ENCODE measurements around the gene DES. TPM values are rescaled to one million over a fixed set of nuclear protein-coding genes. Genes with fewer than 3 reads are reported as not detected.
"Not testable (repeated sequence)": the region's sequence is repeated elsewhere in the genome, so short reads cannot be mapped to it uniquely, and the experiment has no call there.

The DES gene
- total and polyA plus RNA-seq, 2 donors from 2014 or later: 30.0 to 74.2 TPM

DNA sequence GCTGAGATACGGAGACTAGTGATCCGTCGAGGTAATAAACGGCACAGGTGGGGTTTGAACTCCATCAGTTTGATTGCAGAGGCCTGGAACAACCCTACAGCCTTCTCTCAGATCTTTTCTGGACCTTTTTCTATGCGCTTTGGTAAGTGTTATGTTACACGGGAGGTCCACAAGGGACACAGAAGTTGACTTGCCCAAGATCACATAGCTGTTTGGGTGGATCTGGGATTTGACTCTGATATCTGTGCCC, 29.3 kb upstream of the DES start:
- Histone ChIP-seq H3K36me3 (ENCODE audit: control insufficient read depth in 2 of 3, insufficient read depth in 3 of 3, low read length in 3 of 3) (peaks cover 7 to 23% (median 15%) of the 10 kb centered on the region in 3 donors), H3K27me3 (ENCODE audit: control insufficient read depth, insufficient read depth, low read length) (no peaks in the 10 kb centered on the region), H3K4me3 (ENCODE audit: low read length in 3 of 3) (peak overlapping the region in 2 of 3 donors; percentile 44 to 54), H3K9ac (ENCODE audit: low read length in 3 of 3) (peak overlapping the region in 2 of 3 donors; percentile 7 to 50), H3K4me1 (ENCODE audit: control insufficient read depth in 2 of 3, insufficient read depth in 2 of 3, low read depth in 1 of 3, low read length in 3 of 3) (peaks cover 0 to 13% (median 0%) of the 10 kb centered on the region in 3 donors), H3K27ac (ENCODE audit: low read depth in 2 of 2, low read length in 2 of 2) (peak overlapping the region; percentile 32 to 66), H3K9me3 (ENCODE audit: control insufficient read depth in 2 of 3, insufficient read depth in 1 of 3, low read length in 3 of 3) (no peaks in the 10 kb centered on the region)
- intact Hi-C loops (cut with DNase I): no loop called here
- peak in 1 of 5 donors; percentile 26 for DNase-seq
- TF ChIP-seq, protein P1, sequence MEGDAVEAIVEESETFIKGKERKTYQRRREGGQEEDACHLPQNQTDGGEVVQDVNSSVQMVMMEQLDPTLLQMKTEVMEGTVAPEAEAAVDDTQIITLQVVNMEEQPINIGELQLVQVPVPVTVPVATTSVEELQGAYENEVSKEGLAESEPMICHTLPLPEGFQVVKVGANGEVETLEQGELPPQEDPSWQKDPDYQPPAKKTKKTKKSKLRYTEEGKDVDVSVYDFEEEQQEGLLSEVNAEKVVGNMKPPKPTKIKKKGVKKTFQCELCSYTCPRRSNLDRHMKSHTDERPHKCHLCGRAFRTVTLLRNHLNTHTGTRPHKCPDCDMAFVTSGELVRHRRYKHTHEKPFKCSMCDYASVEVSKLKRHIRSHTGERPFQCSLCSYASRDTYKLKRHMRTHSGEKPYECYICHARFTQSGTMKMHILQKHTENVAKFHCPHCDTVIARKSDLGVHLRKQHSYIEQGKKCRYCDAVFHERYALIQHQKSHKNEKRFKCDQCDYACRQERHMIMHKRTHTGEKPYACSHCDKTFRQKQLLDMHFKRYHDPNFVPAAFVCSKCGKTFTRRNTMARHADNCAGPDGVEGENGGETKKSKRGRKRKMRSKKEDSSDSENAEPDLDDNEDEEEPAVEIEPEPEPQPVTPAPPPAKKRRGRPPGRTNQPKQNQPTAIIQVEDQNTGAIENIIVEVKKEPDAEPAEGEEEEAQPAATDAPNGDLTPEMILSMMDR (IDR thresholded peaks at IDR 0.05; ENCODE audit: borderline replicate concordance, extremely low read depth, insufficient read depth): no peak
- no peak for FAIRE-seq

- H3K9ac ChIP-seq (ENCODE audit: low read length in 3 of 3): no peak overlapping the region
- H3K9me3 ChIP-seq (ENCODE audit: control insufficient read depth in 2 of 3, insufficient read depth in 1 of 3, low read length in 3 of 3): no peaks in the 10 kb centered on the region
Observed at GRCh38 chr2:219392754-219393153, 25.4 kb upstream of the DES start.

GRCh38 chr2:219395056-219395455, 23.1 kb upstream of the DES start:
- H3K36me3 ChIP-seq (ENCODE audit: control insufficient read depth in 2 of 3, insufficient read depth in 3 of 3, low read length in 3 of 3); H3K9ac ChIP-seq (ENCODE audit: low read length in 3 of 3); H3K4me1 ChIP-seq (ENCODE audit: control insufficient read depth in 2 of 3, insufficient read depth in 2 of 3, low read depth in 1 of 3, low read length in 3 of 3); intact Hi-C loops (cut with DNase I); H3K27ac ChIP-seq (ENCODE audit: low read depth in 2 of 2, low read length in 2 of 2); H3K4me3 ChIP-seq (ENCODE audit: low read length in 3 of 3); FAIRE-seq; DNase-seq; H3K27me3 ChIP-seq (ENCODE audit: control insufficient read depth, insufficient read depth, low read length); H3K9me3 ChIP-seq (ENCODE audit: control insufficient read depth in 2 of 3, insufficient read depth in 1 of 3, low read length in 3 of 3): not testable (repeated sequence)

More at GRCh38 chr2:219392754-219393153, 25.4 kb upstream of the DES start:
- no peak overlapping the region for H3K27ac ChIP-seq (ENCODE audit: low read depth in 2 of 2, low read length in 2 of 2)
- FAIRE-seq (no peak), DNase-seq (no peak)
- no peaks in the 10 kb centered on the region for H3K27me3 ChIP-seq (ENCODE audit: control insufficient read depth, insufficient read depth, low read length)
- H3K36me3 ChIP-seq (ENCODE audit: control insufficient read depth in 2 of 3, insufficient read depth in 3 of 3, low read length in 3 of 3): no peaks in the 10 kb centered on the region
- intact Hi-C loops (cut with DNase I): no loop called here
- no peak overlapping the region for H3K4me3 ChIP-seq (ENCODE audit: low read length in 3 of 3)
- TF ChIP-seq, protein P1 (IDR thresholded peaks at IDR 0.05; ENCODE audit: borderline replicate concordance, extremely low read depth, insufficient read depth): no peak
- H3K4me1 ChIP-seq (ENCODE audit: control insufficient read depth in 2 of 3, insufficient read depth in 2 of 3, low read depth in 1 of 3, low read length in 3 of 3): peaks cover 0 to 2% (median 0%) of the 10 kb centered on the region in 3 donors

DNA sequence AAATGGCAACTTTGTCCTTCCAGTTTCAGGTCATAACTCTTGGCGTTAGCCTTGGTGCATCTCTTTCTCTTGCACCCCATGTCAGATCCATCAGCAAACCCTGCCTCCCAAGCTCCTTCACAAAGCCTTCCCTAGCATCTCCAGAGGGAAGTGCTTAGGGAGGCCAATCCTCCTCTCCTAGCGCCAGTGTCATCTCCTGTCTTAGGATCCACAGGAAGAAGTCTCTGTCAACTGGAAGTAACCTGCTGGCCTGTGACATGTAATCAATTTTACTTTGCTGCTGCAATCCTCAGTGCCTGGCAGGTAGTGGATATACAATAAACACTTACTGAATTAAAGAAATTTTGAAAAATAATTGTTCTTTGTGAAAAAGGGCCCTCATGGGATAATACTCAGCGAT, 22.6 kb upstream of the DES start:
- TF ChIP-seq, protein P1 (IDR thresholded peaks at IDR 0.05; ENCODE audit: borderline replicate concordance, extremely low read depth, insufficient read depth): no peak
- FAIRE-seq: no peak

More for the DNA sequence above, 22.6 kb upstream of the DES start:
- Histone ChIP-seq H3K4me3 (ENCODE audit: low read length in 3 of 3) (no peak overlapping the region), H3K9ac (ENCODE audit: low read length in 3 of 3) (no peak overlapping the region), H3K9me3 (ENCODE audit: control insufficient read depth in 2 of 3, insufficient read depth in 1 of 3, low read length in 3 of 3) (no peaks in the 10 kb centered on the region), H3K4me1 (ENCODE audit: control insufficient read depth in 2 of 3, insufficient read depth in 2 of 3, low read depth in 1 of 3, low read length in 3 of 3) (no peaks in the 10 kb centered on the region), H3K27ac (ENCODE audit: low read depth in 2 of 2, low read length in 2 of 2) (no peak overlapping the region), H3K27me3 (ENCODE audit: control insufficient read depth, insufficient read depth, low read length) (no peaks in the 10 kb centered on the region), H3K36me3 (ENCODE audit: control insufficient read depth in 2 of 3, insufficient read depth in 3 of 3, low read length in 3 of 3) (no peaks in the 10 kb centered on the region)
- DNase-seq: no peak
- intact Hi-C loops (cut with DNase I): no loop called here

Data from kidney (tissue), 14 donors.